Colonic mucosa (tissue), 4 donors: ENCODE results near the gene PLD1. TPM values are rescaled to one million over a fixed set of nuclear protein-coding genes. Genes with fewer than 3 reads are reported as not detected.

Experiments used
- DNase-seq: peaks from one replicate; pipeline ENCODE4 v3.0.0-alpha.2; 2020
- H3K27ac ChIP-seq: fragments of 200-600 bp; one replicate; pipeline ENCODE4 v1.8.0; 2021
- H3K27me3 ChIP-seq: fragments of 200-600 bp; one replicate; pipeline ENCODE4 v1.8.0; 2021
- H3K36me3 ChIP-seq: fragments of 200-600 bp; one replicate; pipeline ENCODE4 v1.8.0; 2021
- H3K4me1 ChIP-seq: fragments of 200-600 bp; one replicate; pipeline ENCODE4 v1.8.0; 2021; ENCODE audit warnings: mild to moderate bottlenecking
- H3K4me3 ChIP-seq: fragments of 200-600 bp; one replicate; pipeline ENCODE4 v1.8.0; 2021
- H3K9ac ChIP-seq, 2 donors: one replicate each; pipeline ENCODE4 v1.7.0; 2013; ENCODE audit warnings: control low read depth in 2 of 2, low read depth in 2 of 2, low read length in 2 of 2
- H3K9me3 ChIP-seq: fragments of 200-600 bp; one replicate; pipeline ENCODE4 v1.8.0; 2021
- intact Hi-C: fragments of 100-400 bp; cut with DNase I; formaldehyde crosslinking; loops from one replicate; pipeline ENCODE4 v1.14.1; 2022
- total RNA-seq, 2 donors: library from RNA; stranded (reverse); fragmentation: NEBNext Ultra II Directional in 1 of 2; extraction: Animal tissue kit (Norgen Biotek cat#: 25700) in 1 of 2; gene quantifications; one replicate each; pipeline ENCODE4 v1.2.1, GENCODE V29; 2021
- TF ChIP-seq, protein P1 (sequence below): fragments of 200-600 bp; IDR thresholded peaks from one replicate; pipeline ENCODE4 v1.8.0; 2022; ENCODE audit warnings: antibody characterized with exemption, mild to moderate bottlenecking
- donor health status: healthy.
- donor health status: DM: no; HTN: no; CAD: no.
- donor health status: DM: no; HTN: no; CAD: no.

The PLD1 gene
- total RNA-seq, 2 donors from 2014 or later: 49.6 to 81.3 TPM

DNA sequence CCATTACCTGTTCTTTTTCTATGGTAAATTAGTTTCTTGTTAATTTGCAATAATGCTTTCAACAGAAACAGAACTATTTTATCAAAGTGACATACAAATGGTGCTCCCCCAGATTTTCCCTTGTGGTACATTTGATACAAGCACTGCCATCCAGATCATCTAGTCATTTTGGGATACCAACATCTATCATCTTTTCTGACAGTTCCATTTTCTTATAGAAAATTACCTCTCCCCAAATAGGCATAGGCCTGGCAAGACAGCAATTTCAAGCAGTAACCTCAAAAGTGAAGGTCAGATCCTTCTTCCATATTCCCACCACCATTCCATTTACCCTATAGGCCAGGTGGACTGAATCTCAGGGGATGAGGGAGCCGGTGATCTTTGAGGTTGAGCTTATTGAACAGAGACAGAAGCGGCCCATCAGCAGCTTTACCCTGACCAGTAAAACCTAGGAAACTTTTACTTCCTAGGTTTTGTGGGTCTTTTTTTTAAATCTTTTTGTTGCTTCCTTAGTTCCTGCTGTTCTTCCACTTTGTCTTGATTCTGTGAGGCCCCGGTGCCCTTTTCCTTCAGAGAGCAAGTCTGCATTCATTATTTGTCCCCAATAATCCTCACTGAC is 3.1 kb upstream of the PLD1 start:
- Histone ChIP-seq H3K27me3 (no peaks in the 10 kb centered on the region), H3K4me3 (no peak overlapping the region), H3K9me3 (no peaks in the 10 kb centered on the region), H3K36me3 (no peaks in the 10 kb centered on the region), H3K27ac (peak overlapping the region; percentile 6), H3K9ac (no peak overlapping the region), H3K4me1 (no peaks in the 10 kb centered on the region)
- TF ChIP-seq, protein P1, sequence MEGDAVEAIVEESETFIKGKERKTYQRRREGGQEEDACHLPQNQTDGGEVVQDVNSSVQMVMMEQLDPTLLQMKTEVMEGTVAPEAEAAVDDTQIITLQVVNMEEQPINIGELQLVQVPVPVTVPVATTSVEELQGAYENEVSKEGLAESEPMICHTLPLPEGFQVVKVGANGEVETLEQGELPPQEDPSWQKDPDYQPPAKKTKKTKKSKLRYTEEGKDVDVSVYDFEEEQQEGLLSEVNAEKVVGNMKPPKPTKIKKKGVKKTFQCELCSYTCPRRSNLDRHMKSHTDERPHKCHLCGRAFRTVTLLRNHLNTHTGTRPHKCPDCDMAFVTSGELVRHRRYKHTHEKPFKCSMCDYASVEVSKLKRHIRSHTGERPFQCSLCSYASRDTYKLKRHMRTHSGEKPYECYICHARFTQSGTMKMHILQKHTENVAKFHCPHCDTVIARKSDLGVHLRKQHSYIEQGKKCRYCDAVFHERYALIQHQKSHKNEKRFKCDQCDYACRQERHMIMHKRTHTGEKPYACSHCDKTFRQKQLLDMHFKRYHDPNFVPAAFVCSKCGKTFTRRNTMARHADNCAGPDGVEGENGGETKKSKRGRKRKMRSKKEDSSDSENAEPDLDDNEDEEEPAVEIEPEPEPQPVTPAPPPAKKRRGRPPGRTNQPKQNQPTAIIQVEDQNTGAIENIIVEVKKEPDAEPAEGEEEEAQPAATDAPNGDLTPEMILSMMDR: no peak
- intact Hi-C loops: no loop called here
- DNase-seq: no peak

DNA sequence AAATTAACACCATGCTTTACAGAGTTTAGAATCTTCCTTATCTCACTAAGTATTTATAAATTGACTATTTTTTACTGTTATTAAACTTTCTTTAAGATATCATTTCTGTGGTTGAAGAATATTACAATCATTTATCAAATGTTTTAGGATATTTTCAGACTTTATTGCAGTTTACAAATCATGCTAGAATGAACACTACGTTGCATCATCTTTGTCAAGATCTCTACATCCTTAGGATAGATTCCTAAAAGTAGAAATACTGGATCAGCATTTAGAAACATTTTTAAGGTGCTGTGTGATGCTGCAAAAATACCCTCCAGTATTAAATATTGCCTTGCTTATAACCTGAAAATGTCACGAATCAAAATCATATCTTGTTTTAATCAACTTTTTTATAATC is 2.5 kb upstream of the PLD1 start:
- no peak overlapping the region for H3K4me3 ChIP-seq
- no peaks in the 10 kb centered on the region for H3K9me3 ChIP-seq
- H3K27me3 ChIP-seq: no peaks in the 10 kb centered on the region
- no peaks in the 10 kb centered on the region for H3K4me1 ChIP-seq
- no peaks in the 10 kb centered on the region for H3K36me3 ChIP-seq
- H3K27ac ChIP-seq: no peak overlapping the region
- no peak for DNase-seq
- H3K9ac ChIP-seq: no peak overlapping the region
- intact Hi-C loops: no loop called here
- TF ChIP-seq, protein P1: no peak

DNA sequence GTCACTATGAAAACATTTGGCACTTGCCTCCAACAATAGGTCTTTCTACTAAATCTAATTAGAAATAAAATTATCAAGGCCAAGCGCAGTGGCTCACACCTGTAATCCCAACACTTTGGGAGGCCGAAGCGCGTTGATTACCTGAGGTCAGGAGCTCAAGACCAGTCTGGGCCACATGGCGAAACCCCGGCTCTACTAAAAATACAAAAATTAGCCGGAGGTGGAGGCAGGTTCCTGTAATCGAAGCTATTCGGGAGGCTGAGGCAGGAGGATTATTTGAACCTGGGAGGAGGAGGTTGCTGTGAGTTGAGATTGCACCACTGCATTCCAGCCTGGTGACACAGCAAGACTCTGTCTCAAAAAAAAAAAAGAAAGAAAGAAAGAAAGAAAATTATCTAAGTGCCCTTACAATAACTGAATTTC is 1.6 kb upstream of the PLD1 start:
- no peaks in the 10 kb centered on the region for H3K9me3 ChIP-seq
- DNase-seq: no peak
- no peak overlapping the region for H3K4me3 ChIP-seq
- peak overlapping the region; percentile 96 for H3K27ac ChIP-seq
- TF ChIP-seq, protein P1: no peak
- H3K36me3 ChIP-seq: no peaks in the 10 kb centered on the region
- H3K4me1 ChIP-seq: peaks cover 4% of the 10 kb centered on the region
- intact Hi-C loops: no loop called here
- H3K27me3 ChIP-seq: no peaks in the 10 kb centered on the region
- H3K9ac ChIP-seq: no peak overlapping the region

DNA sequence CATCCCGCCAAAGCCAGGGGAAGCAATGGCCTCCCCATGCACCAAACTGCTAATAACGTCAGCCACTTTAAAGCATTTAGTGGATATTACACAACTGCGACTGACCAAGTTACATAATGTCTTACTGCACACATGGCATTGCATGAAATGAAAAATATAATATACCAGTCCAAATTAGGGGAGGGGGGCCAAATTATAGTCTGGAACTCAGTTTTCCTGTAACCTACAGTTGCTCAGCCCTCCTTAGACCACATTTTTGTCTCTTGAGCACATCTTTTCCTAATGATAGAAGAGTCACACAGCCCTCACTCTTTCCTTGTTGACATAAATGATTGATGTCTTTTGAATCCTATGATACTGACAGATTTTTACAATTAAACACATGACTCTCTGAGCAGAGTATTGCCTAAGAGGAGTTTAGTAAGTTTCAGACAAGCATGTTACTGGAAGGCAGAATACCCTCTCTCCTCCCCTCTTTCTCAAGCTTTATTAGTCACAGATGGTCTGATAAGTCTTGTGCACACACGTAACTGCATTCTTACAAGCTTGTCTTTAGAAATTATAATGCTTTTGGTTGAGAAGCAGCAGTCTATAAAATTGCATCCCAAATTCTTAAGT is 1.1 kb upstream of the PLD1 start:
- H3K9me3 ChIP-seq: no peaks in the 10 kb centered on the region
- peaks cover 4% of the 10 kb centered on the region for H3K4me1 ChIP-seq
- intact Hi-C loops: no loop called here
- peak overlapping the region; percentile 96 for H3K27ac ChIP-seq
- TF ChIP-seq, protein P1: no peak
- no peaks in the 10 kb centered on the region for H3K27me3 ChIP-seq
- H3K4me3 ChIP-seq: no peak overlapping the region
- H3K9ac ChIP-seq: peak overlapping the region in 1 of 2 donors; percentile 92
- no peaks in the 10 kb centered on the region for H3K36me3 ChIP-seq
- DNase-seq: no peak

DNA sequence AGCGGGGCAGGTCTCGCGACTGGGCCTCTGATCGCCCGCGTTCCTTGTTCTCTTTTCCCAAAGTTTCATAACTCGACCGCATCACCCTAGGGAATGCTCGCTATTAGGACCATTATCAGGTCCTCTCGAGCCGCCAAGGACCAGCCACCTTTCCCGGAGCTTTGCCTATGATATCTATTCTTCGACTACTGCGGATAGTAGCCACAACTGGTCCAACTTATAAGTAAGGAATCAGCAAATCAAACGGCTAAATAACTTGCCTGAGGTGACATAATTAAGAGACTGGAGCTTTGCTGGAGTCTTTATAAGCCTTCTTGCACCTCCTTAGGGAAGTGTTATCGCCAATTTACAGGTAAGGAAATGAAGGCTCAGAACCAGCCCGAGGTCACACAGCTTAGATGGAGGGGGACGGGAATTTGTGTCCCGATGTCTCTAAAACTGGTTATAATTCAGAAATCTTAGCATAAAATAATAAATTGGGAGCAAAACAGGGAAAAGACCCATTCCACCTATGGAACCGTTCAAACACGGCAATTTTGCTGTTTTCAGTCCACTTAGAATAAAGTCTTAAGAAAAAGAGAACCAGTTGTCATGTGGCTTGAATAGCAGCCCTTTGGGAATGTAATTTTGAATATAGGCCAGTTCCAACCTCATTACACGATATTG is 479 bp upstream of the PLD1 start:
- peak overlapping the region; percentile 72 to 92 for H3K9ac ChIP-seq
- peaks cover 4% of the 10 kb centered on the region for H3K4me1 ChIP-seq
- intact Hi-C loops: no loop called here
- TF ChIP-seq, protein P1: no peak
- peak overlapping the region; percentile 69 for H3K4me3 ChIP-seq
- no peak for DNase-seq
- peak overlapping the region; percentile 96 for H3K27ac ChIP-seq
- no peaks in the 10 kb centered on the region for H3K27me3 ChIP-seq
- no peaks in the 10 kb centered on the region for H3K9me3 ChIP-seq
- no peaks in the 10 kb centered on the region for H3K36me3 ChIP-seq
